Central memory CD8-positive, alpha-beta T cell (primary cell): ENCODE results near the gene ARHGEF4.

Source experiments
- ATAC-seq: fragments of 150-1000 bp; cut with Tn5 transposase; replicated peaks from 2 replicates; pipeline ENCODE4 v1.10.0; 2022; ENCODE audit warnings: mild to moderate bottlenecking, moderate FRiP score, moderate number of reproducible peaks; ENCODE audit not compliant: poor library complexity, severe bottlenecking; ENCODE audit errors: extremely low read depth
- DNase-seq, 2 donors: peaks; one replicate each; pipeline ENCODE4 v3.0.0; 2021; ENCODE audit warnings: low spot score in 2 of 2
- H3K27ac Mint-ChIP-seq: one replicate; pipeline ENCODE4 v1.8.0; 2022; ENCODE audit warnings: low read depth, mild to moderate bottlenecking, moderate library complexity, mixed read lengths
- H3K27me3 Mint-ChIP-seq: one replicate; pipeline ENCODE4 v1.8.0; 2022; ENCODE audit warnings: mixed read lengths
- H3K36me3 Mint-ChIP-seq: one replicate; pipeline ENCODE4 v1.8.0; 2022; ENCODE audit warnings: mild to moderate bottlenecking, moderate library complexity, mixed read lengths; ENCODE audit not compliant: insufficient read depth
- H3K4me1 Mint-ChIP-seq: one replicate; pipeline ENCODE4 v1.8.0; 2022; ENCODE audit warnings: mixed read lengths
- H3K4me3 Mint-ChIP-seq: one replicate; pipeline ENCODE4 v1.8.0; 2022; ENCODE audit warnings: mild to moderate bottlenecking, moderate library complexity, mixed read lengths
- H3K9me3 Mint-ChIP-seq: one replicate; pipeline ENCODE4 v1.8.0; 2022; ENCODE audit warnings: mixed read lengths

ARHGEF4 gene

DNA sequence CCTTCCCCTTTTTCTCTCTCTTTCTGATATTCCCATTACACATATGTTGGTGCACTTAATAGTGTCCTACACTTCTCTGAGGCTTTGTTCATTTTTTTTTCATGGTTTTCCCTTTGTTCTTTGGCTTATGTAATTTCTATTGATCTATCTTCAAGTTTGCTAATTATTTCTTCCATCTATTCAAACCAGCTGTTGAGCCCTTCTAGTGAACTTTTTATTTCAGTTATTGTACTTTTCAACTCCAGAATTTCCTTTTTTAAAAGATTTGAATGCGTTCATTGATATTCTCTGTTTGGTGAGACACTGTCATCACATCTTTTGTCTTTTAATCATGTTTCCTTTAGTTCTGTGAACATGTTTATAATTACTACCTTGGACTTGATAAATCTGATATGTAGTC, 118.2 kb downstream of the ARHGEF4 start:
- no peak overlapping the region for H3K27ac Mint-ChIP-seq
- no peak for DNase-seq
- H3K27me3 Mint-ChIP-seq = peaks cover 21% of the 10 kb centered on the region
- no peaks in the 10 kb centered on the region for H3K4me1 Mint-ChIP-seq
- no peaks in the 10 kb centered on the region for H3K36me3 Mint-ChIP-seq
- peaks cover 14% of the 10 kb centered on the region for H3K9me3 Mint-ChIP-seq
- no peak overlapping the region for H3K4me3 Mint-ChIP-seq
- no peak for ATAC-seq

DNA sequence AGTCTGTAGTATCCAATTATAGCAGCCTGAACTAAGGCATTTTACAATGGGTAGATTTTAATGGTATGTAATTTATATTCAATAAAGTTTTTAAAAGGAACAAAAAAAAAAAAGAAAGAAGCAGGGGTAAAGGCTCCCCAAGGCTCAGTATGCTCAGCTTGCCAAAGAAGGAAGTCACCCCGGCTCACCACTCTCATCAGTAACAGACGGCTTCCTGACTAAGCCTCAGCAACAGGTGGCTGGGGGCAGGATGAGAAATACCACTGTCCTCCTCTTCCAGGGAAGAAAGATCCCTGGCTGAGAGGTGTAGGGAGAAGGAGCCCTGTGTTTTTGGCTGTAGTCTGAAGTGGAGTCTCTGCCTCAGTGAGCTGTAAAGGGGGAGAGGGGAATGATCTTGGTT, 121.2 kb downstream of the ARHGEF4 start:
- Mint-ChIP-seq H3K9me3 (peaks cover 14% of the 10 kb centered on the region), H3K27me3 (peaks cover 36% of the 10 kb centered on the region), H3K4me3 (no peak overlapping the region), H3K27ac (no peak overlapping the region), H3K4me1 (no peaks in the 10 kb centered on the region), H3K36me3 (no peaks in the 10 kb centered on the region)
- no peak for ATAC-seq
- no peak for DNase-seq

DNA sequence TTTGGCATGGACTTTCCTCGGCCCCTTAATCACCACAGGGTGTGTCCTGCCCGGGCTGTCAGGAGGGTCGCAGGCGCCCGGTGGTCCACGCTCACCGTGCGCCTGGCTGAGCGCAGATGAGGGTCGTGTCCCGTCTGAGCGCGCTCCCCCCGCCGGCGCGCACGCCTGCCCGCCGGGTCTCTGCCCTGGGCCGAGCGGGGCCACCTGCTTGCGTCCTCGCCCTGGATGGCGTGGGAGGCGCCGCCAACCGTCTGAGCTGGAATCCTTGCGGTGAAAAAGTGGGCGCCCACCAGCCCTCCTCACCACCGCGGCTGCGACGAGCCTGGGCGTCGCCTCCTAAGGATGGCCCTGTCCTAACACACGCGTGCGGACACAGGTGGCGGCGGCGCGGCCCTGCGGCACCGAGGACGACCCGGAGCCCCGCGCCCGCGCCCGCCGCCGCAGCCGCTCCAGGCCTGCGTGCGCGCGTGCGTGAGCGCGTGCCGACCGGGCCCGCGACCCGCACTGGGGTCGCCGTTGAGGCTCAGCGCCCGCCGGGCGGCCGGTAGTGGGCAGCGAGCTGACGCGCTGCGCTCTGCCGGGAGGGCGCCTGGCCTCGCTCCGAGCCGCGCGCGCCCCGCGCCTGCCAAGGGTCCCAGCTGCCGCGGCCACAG, 126.6 kb downstream of the ARHGEF4 start:
- Mint-ChIP-seq H3K36me3 (peaks cover 2% of the 10 kb centered on the region), H3K27me3 (peaks cover 69% of the 10 kb centered on the region), H3K4me3 (no peak overlapping the region), H3K9me3 (no peaks in the 10 kb centered on the region), H3K27ac (no peak overlapping the region), H3K4me1 (no peaks in the 10 kb centered on the region)
- ATAC-seq = no peak
- no peak for DNase-seq

DNA sequence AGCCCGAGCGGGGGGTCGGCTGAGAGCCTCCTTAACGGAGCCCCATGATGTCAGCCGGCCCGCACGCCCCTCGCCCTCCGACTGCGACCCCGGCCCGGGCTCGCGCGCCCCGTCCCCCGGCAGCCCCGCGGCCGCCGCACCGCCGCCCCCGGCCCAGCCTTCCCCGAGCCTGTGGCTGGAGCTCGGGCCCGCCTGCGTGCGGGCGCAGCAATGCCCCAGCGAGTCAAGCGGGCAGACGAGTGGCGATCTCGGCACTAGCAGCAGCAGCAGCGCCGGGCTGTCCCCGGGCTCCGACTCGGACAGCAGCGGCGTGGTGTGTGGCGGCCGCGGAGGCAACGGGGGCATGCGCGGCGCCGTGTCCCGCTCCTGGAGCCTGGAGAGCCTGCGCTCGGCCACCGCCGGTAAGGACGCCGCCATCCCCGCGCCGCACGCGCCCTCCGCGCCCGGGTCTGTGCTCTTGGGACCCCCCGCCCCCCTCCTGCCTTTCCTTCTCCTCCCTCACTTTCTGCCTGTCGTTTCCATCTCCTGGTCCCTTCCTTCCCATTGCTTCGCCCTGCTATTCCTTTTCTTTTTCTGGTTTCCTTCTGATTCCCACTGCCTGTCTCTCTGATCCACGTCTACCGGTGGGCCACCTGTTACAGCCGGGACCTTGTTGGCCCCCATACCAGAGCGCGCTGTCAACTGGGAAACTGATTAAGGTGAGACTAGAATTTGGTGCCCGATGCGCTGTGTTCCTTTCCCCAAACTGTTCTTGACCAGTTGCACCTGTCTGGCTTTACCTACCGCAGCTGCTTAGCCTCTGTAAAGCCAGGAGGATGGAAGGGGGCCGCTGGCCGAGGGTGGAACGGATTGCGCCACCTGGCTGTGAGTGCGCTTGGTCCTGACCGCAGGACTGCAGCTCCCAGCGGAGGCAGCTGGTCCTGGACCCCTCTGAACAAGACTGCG, 127.4 kb downstream of the ARHGEF4 start:
- Mint-ChIP-seq H3K27me3 (peaks cover 65% of the 10 kb centered on the region), H3K4me3 (peak overlapping the region; percentile 58), H3K9me3 (no peaks in the 10 kb centered on the region), H3K27ac (no peak overlapping the region), H3K4me1 (no peaks in the 10 kb centered on the region), H3K36me3 (peaks cover 2% of the 10 kb centered on the region)
- ATAC-seq (no peak), DNase-seq (no peak)

DNA sequence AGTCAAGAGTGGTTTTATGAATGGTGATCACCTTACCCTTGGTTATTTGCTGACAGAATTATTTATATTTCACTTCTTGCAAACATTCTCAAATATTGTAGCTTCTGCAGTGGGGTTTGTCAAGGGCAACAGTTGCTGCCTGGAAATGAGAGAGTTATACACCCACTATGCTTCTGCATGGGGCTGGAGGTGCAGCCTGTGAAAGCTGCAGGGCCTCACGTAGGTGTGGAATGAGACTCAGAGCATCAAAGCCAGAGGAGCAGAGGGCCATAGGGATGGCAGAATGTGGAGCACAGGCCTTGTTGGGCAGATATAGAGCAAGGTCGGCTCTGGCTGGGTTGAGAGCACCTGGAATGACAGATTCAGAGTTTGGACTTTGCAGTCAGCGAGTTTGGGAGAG, 128.2 kb downstream of the ARHGEF4 start:
- H3K27me3 Mint-ChIP-seq = peaks cover 65% of the 10 kb centered on the region
- H3K4me3 Mint-ChIP-seq = peak overlapping the region; percentile 58

DNA sequence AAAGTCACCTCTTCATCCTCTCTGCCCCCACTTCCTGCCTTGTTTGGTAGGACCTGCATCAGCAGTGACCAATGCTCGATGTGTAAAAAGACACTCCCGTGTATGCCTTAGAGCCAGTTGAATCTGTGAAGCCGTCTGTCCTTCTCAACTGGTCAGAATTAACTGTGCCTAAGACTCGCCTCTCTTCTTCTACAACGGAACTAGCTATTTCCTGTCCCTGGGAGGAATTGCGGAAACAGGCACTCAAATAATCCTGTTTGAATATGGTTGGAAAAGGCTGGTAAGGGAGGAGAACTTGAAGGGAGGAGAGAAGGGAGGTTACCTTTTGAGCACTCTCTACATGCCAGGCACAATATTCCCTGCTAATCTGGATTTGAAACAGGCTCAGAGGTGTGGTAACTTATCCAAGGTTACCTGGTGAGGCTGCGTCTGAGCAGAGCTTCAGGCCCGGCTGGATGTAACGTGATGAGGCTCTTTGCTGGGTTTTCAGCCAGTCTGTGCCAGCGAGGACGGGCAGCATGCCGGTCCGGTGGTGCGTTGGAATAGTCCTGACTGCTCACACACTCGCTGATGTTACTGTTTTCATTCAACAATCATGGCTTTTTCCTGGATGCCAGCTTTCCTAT, 129.5 kb downstream of the ARHGEF4 start:
- Mint-ChIP-seq H3K27me3 (peaks cover 58% of the 10 kb centered on the region), H3K27ac (no peak overlapping the region), H3K9me3 (no peaks in the 10 kb centered on the region), H3K36me3 (peaks cover 2% of the 10 kb centered on the region), H3K4me3 (no peak overlapping the region), H3K4me1 (no peaks in the 10 kb centered on the region)
- ATAC-seq (no peak), DNase-seq (no peak)

More for the DNA sequence above, 128.2 kb downstream of the ARHGEF4 start:
- no peak for ATAC-seq
- H3K4me1 Mint-ChIP-seq = no peaks in the 10 kb centered on the region
- peaks cover 2% of the 10 kb centered on the region for H3K36me3 Mint-ChIP-seq
- no peak for DNase-seq
- H3K27ac Mint-ChIP-seq = no peak overlapping the region
- no peaks in the 10 kb centered on the region for H3K9me3 Mint-ChIP-seq

DNA sequence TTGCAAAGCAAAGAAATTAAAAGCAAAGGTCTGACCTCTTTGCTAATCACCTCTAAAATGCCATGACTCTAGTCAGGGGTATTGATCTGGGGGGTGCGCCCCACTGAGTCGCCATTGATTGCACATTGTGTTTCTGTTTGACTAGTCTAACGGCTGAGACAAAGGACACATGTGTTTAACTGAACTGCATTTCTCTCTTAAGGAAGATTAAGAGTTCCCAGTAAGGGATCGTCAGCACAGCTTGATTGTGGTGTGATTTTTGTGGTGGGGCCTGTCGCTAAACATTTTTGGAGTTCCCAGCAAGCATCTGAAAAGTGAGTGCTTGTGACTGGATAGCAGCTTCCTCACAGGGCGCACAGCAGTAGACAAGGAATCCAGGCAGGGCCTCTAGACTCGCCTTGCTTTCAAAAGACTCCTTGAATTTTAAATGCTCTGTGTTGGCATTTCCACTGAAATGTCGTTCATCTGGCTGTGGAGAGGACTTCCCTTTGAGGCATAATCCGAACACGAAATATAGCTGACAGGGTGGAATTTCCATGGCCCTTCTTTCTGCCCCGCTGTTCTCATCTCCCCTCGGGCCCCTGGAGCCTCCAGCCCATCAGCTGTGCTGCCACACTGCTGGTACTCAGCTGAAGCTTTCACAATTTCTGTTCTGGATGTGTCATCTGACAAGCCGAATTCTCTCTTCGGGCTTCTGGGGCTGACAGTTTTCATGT, 130.2 kb downstream of the ARHGEF4 start:
- Mint-ChIP-seq H3K4me1 (peaks cover 4% of the 10 kb centered on the region), H3K4me3 (no peak overlapping the region), H3K36me3 (peaks cover 2% of the 10 kb centered on the region), H3K27ac (no peak overlapping the region), H3K27me3 (peaks cover 52% of the 10 kb centered on the region), H3K9me3 (no peaks in the 10 kb centered on the region)
- DNase-seq (no peak), ATAC-seq (no peak)

DNA sequence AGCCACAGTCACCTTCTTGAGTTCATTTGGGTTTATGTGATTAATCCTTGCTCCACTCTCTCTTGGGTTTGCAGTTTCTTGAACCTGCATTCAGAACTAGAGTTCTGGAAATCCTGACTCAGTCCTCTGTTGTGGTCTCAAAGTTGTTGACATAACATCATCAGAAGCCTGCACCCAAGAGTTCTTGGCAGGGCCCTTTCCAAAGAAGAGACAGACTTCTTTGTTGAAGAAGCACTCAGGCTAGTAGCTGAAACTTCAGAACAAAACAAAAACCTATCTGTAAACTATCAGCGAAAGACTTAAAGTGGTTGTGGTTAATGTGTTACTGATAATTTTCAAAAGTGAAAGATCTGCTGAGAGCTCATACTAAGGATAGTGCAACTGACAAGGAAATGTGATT, 135.7 kb downstream of the ARHGEF4 start:
- Mint-ChIP-seq H3K27me3 (peaks cover 3% of the 10 kb centered on the region), H3K4me3 (no peak overlapping the region), H3K27ac (peak overlapping the region; percentile 23), H3K4me1 (peaks cover 10% of the 10 kb centered on the region), H3K36me3 (no peaks in the 10 kb centered on the region), H3K9me3 (no peaks in the 10 kb centered on the region)
- ATAC-seq = peak; percentile 73
- DNase-seq = no peak

DNA sequence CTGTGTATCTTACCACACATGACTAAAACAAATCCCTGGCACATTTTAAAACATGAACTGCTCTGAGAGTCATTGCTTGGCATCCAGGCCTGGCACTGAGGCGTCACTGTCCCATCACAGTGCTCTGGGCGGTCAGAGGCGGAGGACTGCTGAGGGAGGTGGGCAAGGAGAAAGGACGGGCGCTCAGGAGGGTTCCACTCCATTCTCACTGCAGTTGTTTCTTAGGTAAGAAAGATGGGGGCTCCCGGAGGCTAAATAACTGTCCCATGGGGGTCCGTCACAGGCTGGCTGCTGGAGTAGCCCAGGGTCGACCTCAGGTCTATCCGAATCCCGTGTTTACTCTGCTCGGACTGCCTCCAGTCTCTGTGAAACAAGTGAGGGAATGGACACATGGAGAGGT, 139.0 kb downstream of the ARHGEF4 start:
- H3K27me3 Mint-ChIP-seq = no peaks in the 10 kb centered on the region
- no peak overlapping the region for H3K4me3 Mint-ChIP-seq
- H3K27ac Mint-ChIP-seq = no peak overlapping the region
- no peaks in the 10 kb centered on the region for H3K9me3 Mint-ChIP-seq
- H3K36me3 Mint-ChIP-seq = no peaks in the 10 kb centered on the region
- no peak for DNase-seq
- ATAC-seq = no peak
- peaks cover 10% of the 10 kb centered on the region for H3K4me1 Mint-ChIP-seq

DNA sequence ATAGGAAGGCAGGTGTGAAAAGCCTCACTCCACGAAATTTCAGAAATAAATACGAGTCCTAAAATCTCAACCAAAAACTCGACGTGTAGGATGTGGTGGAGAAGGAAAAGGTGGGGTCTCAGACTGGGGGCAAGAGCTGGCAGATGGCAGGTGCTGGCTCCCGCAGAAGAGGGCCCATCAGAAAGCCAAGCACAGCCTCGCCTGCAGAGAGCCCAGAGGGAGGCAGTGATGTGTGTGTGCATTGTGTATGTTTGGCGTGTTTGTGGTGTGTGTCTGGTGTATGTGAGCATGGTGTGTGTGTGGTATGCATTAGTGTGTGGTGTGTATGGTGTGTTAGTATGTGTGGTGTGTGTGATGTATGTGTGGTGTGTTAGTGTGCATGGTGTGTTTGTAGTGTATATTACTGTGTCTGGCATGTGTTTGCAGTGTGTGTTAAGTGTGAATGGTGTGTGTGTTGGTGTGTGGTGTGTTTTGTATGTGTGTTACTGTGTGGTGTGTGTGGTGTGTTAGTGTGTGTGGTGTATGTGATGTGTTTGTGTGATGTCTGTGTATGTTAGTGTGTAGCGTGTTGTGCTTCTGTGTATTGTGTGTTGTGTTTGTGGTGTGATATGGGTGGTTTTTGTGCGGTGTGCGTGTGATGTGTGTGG, 140.0 kb downstream of the ARHGEF4 start:
- ATAC-seq (no peak), DNase-seq (no peak)
- Mint-ChIP-seq H3K36me3 (no peaks in the 10 kb centered on the region), H3K4me1 (peaks cover 8% of the 10 kb centered on the region), H3K9me3 (no peaks in the 10 kb centered on the region), H3K27me3 (no peaks in the 10 kb centered on the region), H3K4me3 (no peak overlapping the region), H3K27ac (no peak overlapping the region)

DNA sequence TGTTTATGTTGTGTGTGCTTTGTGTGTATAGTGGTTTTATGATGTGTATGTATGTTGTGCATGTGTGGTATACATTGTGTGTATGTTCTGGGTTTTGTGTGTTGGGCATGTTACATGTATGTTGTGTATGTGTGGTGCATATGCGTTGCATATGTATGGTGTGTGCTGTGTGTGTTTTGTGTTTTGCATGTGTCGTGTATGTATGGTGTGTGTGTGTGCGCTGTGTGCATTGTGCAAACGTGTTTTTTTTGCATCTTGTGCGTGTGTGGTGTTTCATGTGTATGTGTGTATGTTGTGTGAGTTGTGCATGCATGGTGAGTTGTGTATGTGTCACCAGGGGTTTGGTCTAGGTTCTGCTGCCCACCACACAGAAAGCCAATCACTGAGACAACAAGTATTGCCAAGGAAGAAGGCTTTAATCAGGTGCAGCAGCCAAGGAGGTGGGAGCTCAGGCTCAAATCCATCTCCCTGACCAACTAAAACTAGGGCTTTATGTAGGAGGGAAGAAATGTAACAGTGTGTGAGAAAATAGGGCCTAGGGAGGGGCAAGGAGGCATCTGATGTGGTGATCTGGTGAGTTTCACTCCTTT, 140.8 kb downstream of the ARHGEF4 start:
- Mint-ChIP-seq H3K36me3 (no peaks in the 10 kb centered on the region), H3K27me3 (no peaks in the 10 kb centered on the region), H3K27ac (no peak overlapping the region), H3K4me3 (no peak overlapping the region), H3K4me1 (peaks cover 2% of the 10 kb centered on the region), H3K9me3 (no peaks in the 10 kb centered on the region)
- no peak for ATAC-seq
- DNase-seq = no peak

DNA sequence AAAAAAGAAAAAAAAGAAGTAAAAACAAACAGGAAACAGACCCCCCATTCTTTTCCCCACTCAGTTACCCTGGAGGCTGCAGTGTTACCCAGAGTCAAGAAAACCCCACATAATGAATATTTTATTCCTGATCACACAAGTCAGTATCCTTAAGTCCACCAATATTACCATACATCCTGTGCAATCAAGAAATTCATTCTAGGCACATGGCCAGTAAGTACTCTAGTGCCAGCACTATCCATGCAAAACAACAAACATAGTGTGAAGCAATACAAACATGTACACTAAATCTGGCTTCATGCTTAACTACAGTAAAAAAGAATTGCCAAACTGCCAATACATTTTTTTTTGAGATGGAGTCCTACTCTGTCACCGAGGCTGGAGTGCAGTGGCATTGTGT, 145.0 kb downstream of the ARHGEF4 start:
- Mint-ChIP-seq H3K27ac (no peak overlapping the region), H3K4me1 (peaks cover 10% of the 10 kb centered on the region), H3K4me3 (no peak overlapping the region), H3K27me3 (no peaks in the 10 kb centered on the region), H3K9me3 (no peaks in the 10 kb centered on the region), H3K36me3 (no peaks in the 10 kb centered on the region)
- no peak for ATAC-seq
- DNase-seq = no peak
